HG03280 (cell line): ENCODE results near the gene MTMR3.

Experiments used
- ATAC-seq: cut with Tn5 transposase; IDR thresholded peaks from one replicate; pipeline ENCODE4 v1.9.1; 2021; ENCODE audit warnings: mild to moderate bottlenecking, moderate library complexity; ENCODE audit not compliant: unreplicated experiment

Gene MTMR3

GRCh38 chr22:29867851-29868250, 15.1 kb upstream of the MTMR3 start:
- ATAC-seq = no peak

DNA sequence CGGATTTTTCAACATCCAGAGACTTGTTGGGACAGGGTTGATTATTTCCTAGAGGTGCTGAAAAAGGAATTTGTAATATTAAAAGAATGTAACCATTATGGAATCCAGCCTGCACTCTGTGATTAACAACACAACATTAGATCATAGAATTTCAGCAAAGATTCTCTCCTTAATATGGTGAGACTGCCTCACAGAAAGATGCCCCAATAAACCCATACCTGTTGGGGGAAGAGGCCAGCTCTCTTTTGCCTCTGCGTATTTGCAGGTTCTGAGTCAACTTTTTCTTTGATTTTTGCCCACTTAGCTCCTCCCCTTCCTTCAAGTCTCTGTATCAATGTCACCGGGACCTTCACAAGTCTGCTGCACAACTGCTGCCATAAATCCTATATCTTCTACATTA, 12.4 kb upstream of the MTMR3 start:
- no peak for ATAC-seq

GRCh38 chr22:29871684-29872083, 11.3 kb upstream of the MTMR3 start:
- ATAC-seq = no peak

- no peak for ATAC-seq
Measured at GRCh38 chr22:29872144-29872893, 10.7 kb upstream of the MTMR3 start.

DNA sequence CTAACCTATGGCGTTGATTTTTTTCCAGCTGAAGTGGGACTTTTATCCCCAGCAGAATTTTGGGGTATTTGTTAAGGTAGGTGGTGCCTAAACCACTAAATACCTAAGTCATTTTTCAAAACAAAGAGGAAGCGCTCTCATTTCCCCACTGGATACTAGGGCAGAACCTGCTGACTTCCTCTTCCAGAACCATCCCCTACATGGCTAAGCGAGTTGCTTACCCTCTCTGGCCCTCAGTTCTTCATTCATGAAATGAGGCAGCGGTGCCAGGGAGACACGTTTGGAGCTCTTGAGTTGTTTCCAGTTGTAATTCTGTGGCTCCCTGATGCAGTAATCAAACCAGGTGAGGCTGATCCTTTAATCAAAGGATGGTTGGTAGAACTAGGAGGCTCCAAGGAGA, 10.0 kb upstream of the MTMR3 start:
- ATAC-seq = no peak

DNA sequence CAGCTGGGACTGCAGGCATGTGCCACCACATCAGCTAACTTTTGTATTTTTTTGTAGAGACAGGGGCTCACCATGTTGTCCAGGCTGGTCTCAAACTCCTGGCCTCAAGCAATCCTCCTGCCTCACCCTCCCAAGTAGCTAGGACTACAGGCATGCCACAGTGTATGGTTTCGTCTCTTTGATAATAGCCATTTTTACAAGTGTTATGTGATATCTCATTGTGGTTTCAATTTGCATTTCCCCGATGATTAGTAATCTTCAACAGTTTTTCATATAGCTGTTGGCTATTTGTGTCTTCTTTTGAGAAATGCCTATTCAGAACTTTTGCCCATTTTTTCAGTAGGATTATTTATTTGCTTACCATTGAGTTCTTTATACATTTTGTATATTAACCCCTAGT, 9.0 kb upstream of the MTMR3 start:
- no peak for ATAC-seq

GRCh38 chr22:29877620-29878019, 5.4 kb upstream of the MTMR3 start:
- no peak for ATAC-seq

DNA sequence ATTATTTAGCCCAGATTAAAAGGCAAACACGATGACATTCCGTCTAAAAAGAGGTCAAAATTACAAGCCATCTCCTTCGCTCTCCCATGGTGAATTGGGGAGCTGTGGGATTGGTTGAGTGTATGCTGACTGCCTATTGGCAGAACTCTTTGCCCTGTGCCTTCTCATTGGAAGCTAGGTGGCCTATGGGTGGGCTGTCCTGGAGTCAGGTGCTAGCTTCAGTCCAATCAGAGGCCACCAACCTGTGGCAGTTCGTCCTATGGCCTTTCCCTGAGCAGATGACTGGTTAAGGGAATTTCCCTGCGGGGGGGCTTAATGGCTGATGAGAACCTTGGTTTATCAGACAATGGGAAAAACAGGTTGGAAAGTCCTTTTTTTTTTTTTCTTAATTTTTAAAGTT, 3.2 kb upstream of the MTMR3 start:
- ATAC-seq = no peak

- ATAC-seq = no peak
Measured at GRCh38 chr22:29882716-29883044, 294 bp upstream of the MTMR3 start.

- ATAC-seq = no peak
Measured at GRCh38 chr22:29883775-29884097, 762 bp downstream of the MTMR3 start.

- ATAC-seq = no peak
Measured at GRCh38 chr22:29885610-29886009, 2.6 kb downstream of the MTMR3 start.

DNA sequence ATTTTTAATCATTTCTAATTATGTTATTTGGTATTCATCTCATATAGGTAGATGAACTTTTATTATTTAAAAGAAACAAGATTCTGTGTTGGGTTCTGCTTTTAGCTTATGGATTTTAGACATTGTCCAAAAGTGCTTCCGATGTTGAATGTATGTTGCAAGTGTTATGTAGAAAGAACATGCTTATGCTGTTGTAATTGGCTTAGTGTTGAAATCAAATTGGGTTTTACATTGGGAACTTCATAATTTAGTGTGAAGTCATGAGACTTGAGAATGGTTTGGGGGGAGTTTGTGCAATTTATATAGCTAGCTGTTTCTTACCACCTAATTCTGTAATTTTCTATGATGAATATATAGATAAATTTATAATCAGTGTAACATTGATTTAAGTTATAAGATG, 3.6 kb downstream of the MTMR3 start:
- no peak for ATAC-seq

GRCh38 chr22:29887358-29887757, 4.4 kb downstream of the MTMR3 start:
- ATAC-seq = no peak

DNA sequence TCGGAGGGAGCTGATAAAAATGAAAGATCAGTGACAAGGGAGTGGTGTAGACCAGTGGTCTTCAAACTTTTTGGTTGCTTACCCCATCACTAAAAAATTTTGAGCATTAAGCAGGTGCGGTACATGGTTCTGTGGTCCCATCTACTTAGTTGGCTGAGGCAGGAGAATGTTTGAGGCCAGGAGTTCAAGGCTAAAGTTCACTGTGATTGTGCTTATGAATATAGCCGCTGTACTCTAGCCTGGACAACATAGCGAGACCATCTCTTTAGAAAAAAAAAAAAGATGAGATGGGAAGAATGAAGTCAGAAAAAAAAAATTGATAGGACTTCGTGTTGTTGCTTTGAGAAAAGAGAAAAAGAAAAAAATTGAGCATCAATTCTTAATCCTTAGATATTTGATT, 7.8 kb downstream of the MTMR3 start:
- no peak for ATAC-seq

GRCh38 chr22:29892315-29893156, 9.6 kb downstream of the MTMR3 start:
- ATAC-seq = no peak

GRCh38 chr22:29901354-29901753, 18.4 kb downstream of the MTMR3 start:
- no peak for ATAC-seq

DNA sequence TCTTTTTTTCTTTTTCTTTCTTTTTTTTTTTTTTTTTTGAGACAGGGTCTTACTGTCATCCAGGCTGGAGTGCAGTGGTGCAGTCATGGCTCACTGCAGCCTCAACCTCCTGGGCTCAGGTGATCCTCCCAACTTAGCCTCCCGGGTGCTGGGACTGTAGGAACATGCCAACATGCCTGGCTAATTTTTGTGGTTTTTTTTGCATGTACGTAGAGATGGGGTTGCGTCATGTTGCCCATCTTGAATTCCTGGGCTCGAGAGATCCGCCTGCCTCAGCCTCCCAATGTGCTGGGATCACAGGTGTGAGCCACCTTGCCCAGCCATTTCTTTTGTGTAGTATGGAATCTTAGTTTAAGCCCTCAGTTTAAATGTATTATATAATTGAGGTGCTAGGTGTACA, 20.4 kb downstream of the MTMR3 start:
- ATAC-seq = no peak

- ATAC-seq = no peak
Measured at GRCh38 chr22:29904020-29904419, 21.0 kb downstream of the MTMR3 start.

DNA sequence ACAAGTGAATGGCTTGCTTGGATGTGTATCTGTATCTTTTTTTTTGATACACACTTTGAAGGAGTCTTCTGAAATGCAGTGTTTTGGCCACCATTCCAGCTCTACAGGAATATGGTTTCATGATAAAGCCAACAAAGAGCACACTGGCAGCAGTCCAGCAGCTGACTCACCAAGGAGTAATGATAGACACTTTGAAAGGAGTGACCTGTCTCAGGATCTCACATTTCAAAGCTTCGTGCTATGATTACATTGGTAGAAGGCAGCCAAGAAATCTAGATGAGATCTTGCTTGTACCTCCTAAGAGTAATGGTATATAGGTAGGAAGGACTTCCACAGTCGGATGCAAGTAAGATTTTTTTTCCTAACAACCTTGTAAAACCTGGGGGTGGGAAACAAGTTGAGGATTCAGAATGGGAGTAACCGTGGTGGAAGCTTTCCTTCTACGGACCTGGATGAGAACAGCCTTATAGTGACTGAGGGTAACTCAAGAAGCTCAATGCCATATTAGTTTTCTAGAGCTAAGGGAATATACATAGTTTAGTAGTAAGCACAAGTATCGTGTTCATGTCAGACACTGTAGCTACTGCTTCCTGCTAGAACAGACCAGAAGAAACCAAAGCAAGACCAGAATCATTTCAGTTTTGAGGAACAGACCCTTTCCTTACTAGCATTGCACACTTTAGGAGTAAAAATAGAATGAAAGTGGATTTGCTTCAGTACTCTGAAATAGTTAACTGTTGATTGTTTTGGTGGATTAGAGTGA, 25.0 kb downstream of the MTMR3 start:
- ATAC-seq = no peak

GRCh38 chr22:29912141-29912540, 29.2 kb downstream of the MTMR3 start:
- no peak for ATAC-seq

DNA sequence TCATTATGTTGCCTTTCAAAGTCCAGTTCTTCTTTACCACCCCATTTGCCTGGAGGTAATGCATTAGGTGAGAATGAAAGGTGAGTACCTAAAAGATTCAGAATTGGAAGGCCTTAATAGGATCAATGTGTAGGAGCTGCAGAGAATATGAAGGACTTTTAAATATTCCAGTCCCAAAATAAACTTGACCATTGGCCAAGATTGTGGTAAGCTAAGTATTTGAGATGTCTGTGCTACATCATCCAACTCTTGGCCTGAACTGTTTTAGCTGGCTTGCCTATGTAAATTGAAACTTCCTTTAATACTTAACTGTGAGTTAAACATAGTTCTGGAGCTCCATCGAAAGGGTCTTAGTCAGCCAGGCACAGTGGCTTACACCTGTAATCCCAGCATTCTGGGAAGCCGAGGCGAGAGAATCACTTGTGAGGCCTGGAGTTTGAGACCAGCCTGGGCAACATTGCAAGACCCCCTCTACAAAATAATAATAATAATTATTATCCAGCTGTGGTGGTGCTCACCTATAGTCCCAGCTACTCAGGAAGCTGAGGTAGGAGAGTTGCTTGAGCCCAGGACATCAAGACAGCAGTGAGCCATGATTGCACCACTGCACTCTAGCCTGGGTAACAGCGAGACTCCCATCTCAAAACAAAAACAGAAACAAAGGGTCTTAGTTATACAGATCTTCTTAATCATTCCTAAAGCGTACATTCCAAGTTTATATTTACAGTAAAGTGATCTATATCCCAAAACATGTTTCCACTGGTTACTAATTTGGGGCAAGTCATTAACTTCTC, 29.8 kb downstream of the MTMR3 start:
- ATAC-seq = no peak
